RPMI7951 (cell line): ENCODE data around the gene NUP133. TPM values are rescaled to one million over a fixed set of nuclear protein-coding genes. Genes with fewer than 3 reads are reported as not detected.
"Not testable (repeated sequence)": the region's sequence is repeated elsewhere in the genome, so short reads cannot be mapped to it uniquely, and the experiment has no call there.

Source experiments
- DNase-seq: peaks from one replicate; pipeline ENCODE4 v3.0.0-alpha.2; 2012; ENCODE audit warnings: low read depth
- total RNA-seq: library from RNA; depleted of rRNA; stranded (reverse); fragments of >200 nt; shearing (Covaris generic); gene quantifications from 2 replicates; pipeline ENCODE4 v1.2.3, GENCODE V29; 2014

Gene NUP133
- total RNA-seq, 1 experiment from 2014 or later: 33.2 TPM

- DNase-seq: peak; percentile 1
These were observed 1.4 kb upstream of the NUP133 start for GRCh38 chr1:229509576-229509975.

GRCh38 chr1:229508823-229509337, 739 bp upstream of the NUP133 start:
- DNase-seq: peak; percentile 1

- DNase-seq: no peak
These were observed 639 bp downstream of the NUP133 start for GRCh38 chr1:229507502-229507901.

- no peak for DNase-seq
These were observed 1.5 kb downstream of the NUP133 start for GRCh38 chr1:229506633-229507032.

- DNase-seq: no peak
These were observed 12.4 kb downstream of the NUP133 start for GRCh38 chr1:229495782-229496181.

GRCh38 chr1:229487181-229487580, 21.0 kb downstream of the NUP133 start:
- no peak for DNase-seq

- no peak for DNase-seq
These were observed 22.8 kb downstream of the NUP133 start for GRCh38 chr1:229485318-229485717.

GRCh38 chr1:229482511-229482910, 25.6 kb downstream of the NUP133 start:
- no peak for DNase-seq

GRCh38 chr1:229480495-229480894, 27.6 kb downstream of the NUP133 start:
- DNase-seq: no peak

GRCh38 chr1:229479660-229480399, 28.3 kb downstream of the NUP133 start:
- no peak for DNase-seq

- no peak for DNase-seq
These were observed 29.3 kb downstream of the NUP133 start for GRCh38 chr1:229478852-229479251.

GRCh38 chr1:229475859-229476258, 32.3 kb downstream of the NUP133 start:
- not testable (repeated sequence) for DNase-seq

GRCh38 chr1:229474509-229474908, 33.6 kb downstream of the NUP133 start:
- peak; percentile 2 for DNase-seq

- DNase-seq: no peak
These were observed 37.0 kb downstream of the NUP133 start for GRCh38 chr1:229471175-229471574.

- DNase-seq: no peak
These were observed 37.6 kb downstream of the NUP133 start for GRCh38 chr1:229470406-229471043.

- DNase-seq: no peak
These were observed 41.3 kb downstream of the NUP133 start for GRCh38 chr1:229466887-229467286.

- no peak for DNase-seq
These were observed 43.5 kb downstream of the NUP133 start for GRCh38 chr1:229464672-229465071.

- no peak for DNase-seq
These were observed 47.0 kb downstream of the NUP133 start for GRCh38 chr1:229461032-229461668.

- DNase-seq: no peak
These were observed 48.3 kb downstream of the NUP133 start for GRCh38 chr1:229459815-229460214.

GRCh38 chr1:229457436-229457835, 50.7 kb downstream of the NUP133 start:
- no peak for DNase-seq

- DNase-seq: peak; percentile 13
These were observed 52.1 kb downstream of the NUP133 start for GRCh38 chr1:229456016-229456415.

GRCh38 chr1:229454056-229454455, 54.1 kb downstream of the NUP133 start:
- DNase-seq: no peak
